ENCODE results near the gene RHOH.
A peak's percentile ranks its signal among the peaks of the same experiment; 100 is the strongest.

RHOH gene

DNA sequence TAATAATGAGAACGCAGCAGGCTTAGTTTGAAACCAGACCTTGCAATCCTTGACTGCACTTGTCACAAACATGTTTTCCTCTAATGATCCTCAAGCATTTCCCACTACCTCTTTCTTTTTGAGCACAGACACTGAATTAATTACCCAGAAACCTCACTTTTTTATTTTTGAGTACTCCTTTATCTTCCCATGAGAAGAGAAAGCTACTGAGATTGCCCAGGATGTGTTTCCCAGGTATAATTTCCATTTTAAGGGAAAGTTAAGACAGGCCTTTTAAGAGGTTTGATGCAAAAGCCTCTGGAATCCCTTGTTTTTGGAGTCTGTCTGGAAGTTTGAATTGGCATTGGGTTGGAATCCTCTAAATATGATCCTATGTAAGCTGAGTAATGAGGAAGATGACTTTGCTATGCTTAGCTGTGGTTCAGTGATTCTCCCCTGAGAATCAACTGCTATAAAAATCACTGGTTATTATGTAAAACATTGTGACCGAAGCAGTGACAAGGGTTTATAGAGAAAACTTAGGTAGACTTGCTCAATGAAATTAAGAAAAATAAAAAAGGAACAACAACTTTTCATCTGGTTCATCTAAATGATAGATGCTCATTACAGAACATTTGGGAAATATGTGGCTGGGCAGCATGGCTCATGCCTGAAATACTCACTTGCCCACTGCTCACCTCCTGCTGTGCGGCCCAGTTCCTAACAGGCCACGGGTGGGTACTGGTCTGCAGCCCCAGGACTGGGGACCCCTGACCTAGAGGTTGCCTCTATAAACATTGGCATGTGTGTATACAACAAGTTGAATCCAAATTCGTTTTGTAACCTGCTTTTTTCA is 10.8 kb upstream of the RHOH start:
- DNase-seq (ENCODE audit: low read depth), result no peak
- no peak overlapping the region for H3K4me3 ChIP-seq (ENCODE audit: low read depth, low read length)
- TF ChIP-seq, protein P1, sequence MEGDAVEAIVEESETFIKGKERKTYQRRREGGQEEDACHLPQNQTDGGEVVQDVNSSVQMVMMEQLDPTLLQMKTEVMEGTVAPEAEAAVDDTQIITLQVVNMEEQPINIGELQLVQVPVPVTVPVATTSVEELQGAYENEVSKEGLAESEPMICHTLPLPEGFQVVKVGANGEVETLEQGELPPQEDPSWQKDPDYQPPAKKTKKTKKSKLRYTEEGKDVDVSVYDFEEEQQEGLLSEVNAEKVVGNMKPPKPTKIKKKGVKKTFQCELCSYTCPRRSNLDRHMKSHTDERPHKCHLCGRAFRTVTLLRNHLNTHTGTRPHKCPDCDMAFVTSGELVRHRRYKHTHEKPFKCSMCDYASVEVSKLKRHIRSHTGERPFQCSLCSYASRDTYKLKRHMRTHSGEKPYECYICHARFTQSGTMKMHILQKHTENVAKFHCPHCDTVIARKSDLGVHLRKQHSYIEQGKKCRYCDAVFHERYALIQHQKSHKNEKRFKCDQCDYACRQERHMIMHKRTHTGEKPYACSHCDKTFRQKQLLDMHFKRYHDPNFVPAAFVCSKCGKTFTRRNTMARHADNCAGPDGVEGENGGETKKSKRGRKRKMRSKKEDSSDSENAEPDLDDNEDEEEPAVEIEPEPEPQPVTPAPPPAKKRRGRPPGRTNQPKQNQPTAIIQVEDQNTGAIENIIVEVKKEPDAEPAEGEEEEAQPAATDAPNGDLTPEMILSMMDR (IDR thresholded peaks at IDR 0.05; ENCODE audit: low read depth, low read length, missing control alignments), result no peak

DNA sequence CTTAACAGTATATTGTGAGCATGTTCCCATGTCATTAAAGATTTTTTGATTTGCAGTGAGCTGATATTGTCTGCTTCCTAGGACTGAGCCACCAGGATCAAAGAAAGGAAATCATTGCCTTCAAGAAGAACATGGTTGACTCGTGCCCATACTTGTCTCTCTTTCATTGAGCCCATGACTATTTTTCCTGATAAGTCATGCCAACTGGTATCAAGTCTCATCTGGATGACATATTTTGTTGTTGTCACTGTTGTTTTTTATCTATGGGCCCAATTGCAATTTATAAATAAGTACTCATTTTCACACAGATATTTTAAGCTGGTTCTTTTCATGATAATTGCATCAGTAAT is 10.2 kb upstream of the RHOH start:
- no peak overlapping the region for H3K4me3 ChIP-seq (ENCODE audit: low read depth, low read length)
- TF ChIP-seq, protein P1 (IDR thresholded peaks at IDR 0.05; ENCODE audit: low read depth, low read length, missing control alignments), result no peak
- DNase-seq (ENCODE audit: low read depth), result no peak

DNA sequence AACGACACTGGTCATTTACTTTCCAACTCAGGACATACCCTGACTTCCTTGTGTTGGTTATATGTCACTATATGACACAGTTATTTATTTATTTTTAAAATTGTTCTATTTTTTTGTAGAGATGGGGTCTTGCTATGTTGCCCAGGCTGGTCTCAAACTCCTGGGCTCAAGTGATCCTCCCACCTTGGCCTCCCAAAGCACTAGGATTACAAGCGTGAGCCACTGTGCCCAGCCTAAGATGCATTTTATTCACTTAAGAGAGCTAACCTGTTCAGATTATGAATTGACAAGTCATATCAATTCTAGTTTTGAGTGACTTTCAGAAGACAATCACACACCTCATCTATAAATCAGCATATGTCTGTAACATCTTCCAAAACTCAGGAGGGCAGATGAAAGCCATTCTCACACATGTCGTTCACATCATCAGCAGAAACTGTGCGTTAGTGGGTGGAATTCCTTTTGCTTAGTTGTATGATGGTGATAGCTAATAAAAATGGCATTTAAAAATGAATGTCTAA is 9.4 kb upstream of the RHOH start:
- no peak overlapping the region for H3K4me3 ChIP-seq (ENCODE audit: low read depth, low read length)
- TF ChIP-seq, protein P1 (IDR thresholded peaks at IDR 0.05; ENCODE audit: low read depth, low read length, missing control alignments), result no peak

DNA sequence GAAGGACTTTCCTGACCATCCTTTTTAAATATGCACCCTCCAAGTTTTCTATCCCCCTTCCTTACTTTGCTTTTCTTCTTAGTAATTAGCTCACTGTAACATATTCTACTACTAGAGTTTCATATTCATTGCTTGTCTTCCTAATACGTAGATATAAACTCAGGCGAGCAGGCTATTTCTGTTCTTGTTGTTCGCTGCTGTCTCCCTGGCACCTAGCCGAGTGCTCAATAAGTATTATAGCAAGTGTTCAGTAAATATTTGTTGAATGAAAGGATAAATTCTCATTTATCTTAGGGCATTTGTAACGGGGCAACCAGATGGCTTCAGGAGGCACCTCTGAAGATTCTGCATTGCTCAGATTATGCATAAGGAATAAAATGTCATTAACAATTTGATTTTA is 6.8 kb upstream of the RHOH start:
- DNase-seq (ENCODE audit: low read depth), result no peak
- TF ChIP-seq, protein P1 (IDR thresholded peaks at IDR 0.05; ENCODE audit: low read depth, low read length, missing control alignments), result no peak
- H3K4me3 ChIP-seq (ENCODE audit: low read depth, low read length), result peak overlapping the region; percentile 97; the same call in 1 of the 2 replicates

More for the DNA sequence above, 9.4 kb upstream of the RHOH start:
- no peak for DNase-seq (ENCODE audit: low read depth)

DNA sequence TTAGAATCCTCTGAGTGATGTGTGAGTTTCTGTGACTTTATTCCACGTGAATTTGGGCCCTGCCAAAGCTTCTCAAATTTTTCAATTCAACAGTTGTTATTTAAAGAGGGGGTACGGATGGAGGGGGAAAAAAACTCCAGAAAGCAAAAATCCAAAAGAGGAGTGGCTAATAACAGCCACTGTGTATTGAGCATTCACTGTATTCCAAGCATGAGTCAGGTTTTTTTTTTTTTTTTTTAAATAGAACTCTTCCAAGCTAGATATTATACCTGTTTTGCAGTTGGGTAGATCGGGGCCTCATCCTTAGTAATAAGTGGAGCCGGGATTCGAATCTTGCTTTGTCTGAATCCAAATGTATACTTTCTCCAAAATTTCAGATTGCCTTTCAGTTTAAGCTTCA is 6.4 kb upstream of the RHOH start:
- peak overlapping the region; percentile 97 for H3K4me3 ChIP-seq (ENCODE audit: low read depth, low read length)
- DNase-seq (ENCODE audit: low read depth), result no peak
- TF ChIP-seq, protein P1 (IDR thresholded peaks at IDR 0.05; ENCODE audit: low read depth, low read length, missing control alignments), result no peak

- TF ChIP-seq, protein P1 (IDR thresholded peaks at IDR 0.05; ENCODE audit: low read depth, low read length, missing control alignments), result no peak
- no peak for DNase-seq (ENCODE audit: low read depth)
- peak overlapping the region; percentile 97 for H3K4me3 ChIP-seq (ENCODE audit: low read depth, low read length)
Measured at GRCh38 chr4:40190880-40191815, 5.7 kb upstream of the RHOH start.
